Type B pancreatic cell (in vitro differentiated cells): ENCODE results near the gene TCEA2. TPM values are rescaled to one million over a fixed set of nuclear protein-coding genes. Genes with fewer than 3 reads are reported as not detected.

Experiments used
- DNase-seq: peaks from one replicate; pipeline ENCODE4 v3.0.0; 2021; ENCODE audit warnings: mixed read lengths; ENCODE audit not compliant: unreplicated experiment; ENCODE audit errors: extremely low spot score
- H3K27ac Mint-ChIP-seq: 2 replicates; pipeline ENCODE4 v1.8.0; 2021; ENCODE audit warnings: mild to moderate bottlenecking, mixed read lengths
- H3K27me3 Mint-ChIP-seq: 2 replicates; pipeline ENCODE4 v1.8.0; 2021; ENCODE audit warnings: mixed read lengths
- H3K36me3 Mint-ChIP-seq: 2 replicates; pipeline ENCODE4 v1.8.0; 2021; ENCODE audit warnings: mixed read lengths
- H3K4me1 Mint-ChIP-seq: one replicate; pipeline ENCODE4 v1.8.0; 2021; ENCODE audit warnings: mixed read lengths; ENCODE audit not compliant: unreplicated experiment
- H3K4me3 Mint-ChIP-seq: 2 replicates; pipeline ENCODE4 v1.8.0; 2021; ENCODE audit warnings: mild to moderate bottlenecking, mixed read lengths
- H3K9me3 Mint-ChIP-seq: 2 replicates; pipeline ENCODE4 v1.8.0; 2021; ENCODE audit warnings: mixed read lengths
- total RNA-seq: library from RNA; stranded (reverse); gene quantifications from 2 replicates; pipeline ENCODE4 v1.2.1, GENCODE V29; 2021; ENCODE audit warnings: low replicate concordance
- TF ChIP-seq, protein P1 (sequence below): fragments of 200-600 bp; sonication (generic); conservative IDR thresholded peaks from 2 replicates; pipeline ENCODE4 v1.5.0; 2021; ENCODE audit warnings: antibody characterized with exemption, mild to moderate bottlenecking

Gene TCEA2
- total RNA-seq, 1 donor from 2014 or later: 73.3 TPM

DNA sequence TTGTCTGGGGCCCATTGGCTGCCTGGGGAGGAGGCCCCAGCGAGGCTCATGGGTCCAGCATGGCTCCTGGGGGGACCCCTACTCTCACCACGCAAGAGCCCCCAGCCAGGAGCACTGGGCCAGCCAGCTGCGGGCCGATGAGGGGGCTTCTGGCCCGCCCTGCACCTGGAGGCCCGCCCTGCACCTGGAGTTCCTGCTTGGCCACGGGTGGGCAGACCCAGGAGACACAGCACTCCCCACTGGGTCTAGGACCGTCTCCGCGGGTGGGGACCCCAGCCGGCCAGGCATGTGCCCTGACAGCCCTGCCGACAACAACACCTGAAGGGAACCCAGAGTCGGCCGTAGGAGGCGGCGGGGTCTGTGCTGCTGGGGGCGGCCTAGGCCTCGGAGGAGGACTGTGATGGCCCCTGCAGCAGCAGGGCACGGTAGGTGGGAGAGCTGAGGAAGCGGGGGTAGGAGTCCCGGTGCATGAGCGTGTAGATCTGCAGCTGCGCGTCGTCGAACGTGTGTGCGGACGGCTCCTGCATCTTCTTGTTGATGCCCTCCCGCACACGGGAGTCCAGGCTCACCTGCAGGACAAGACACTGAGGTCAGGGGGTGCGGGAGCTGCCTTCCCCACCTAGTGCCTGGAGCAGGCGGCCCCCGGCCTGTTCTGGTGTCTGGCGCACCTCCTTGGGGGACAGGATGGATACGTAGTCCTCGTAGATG, 10.6 kb downstream of the TCEA2 start:
- Mint-ChIP-seq H3K4me3 (no peak overlapping the region), H3K27me3 (no peaks in the 10 kb centered on the region), H3K4me1 (no peaks in the 10 kb centered on the region), H3K36me3 (no peaks in the 10 kb centered on the region), H3K9me3 (no peaks in the 10 kb centered on the region), H3K27ac (no peak overlapping the region)
- no peak for DNase-seq
- TF ChIP-seq, protein P1, sequence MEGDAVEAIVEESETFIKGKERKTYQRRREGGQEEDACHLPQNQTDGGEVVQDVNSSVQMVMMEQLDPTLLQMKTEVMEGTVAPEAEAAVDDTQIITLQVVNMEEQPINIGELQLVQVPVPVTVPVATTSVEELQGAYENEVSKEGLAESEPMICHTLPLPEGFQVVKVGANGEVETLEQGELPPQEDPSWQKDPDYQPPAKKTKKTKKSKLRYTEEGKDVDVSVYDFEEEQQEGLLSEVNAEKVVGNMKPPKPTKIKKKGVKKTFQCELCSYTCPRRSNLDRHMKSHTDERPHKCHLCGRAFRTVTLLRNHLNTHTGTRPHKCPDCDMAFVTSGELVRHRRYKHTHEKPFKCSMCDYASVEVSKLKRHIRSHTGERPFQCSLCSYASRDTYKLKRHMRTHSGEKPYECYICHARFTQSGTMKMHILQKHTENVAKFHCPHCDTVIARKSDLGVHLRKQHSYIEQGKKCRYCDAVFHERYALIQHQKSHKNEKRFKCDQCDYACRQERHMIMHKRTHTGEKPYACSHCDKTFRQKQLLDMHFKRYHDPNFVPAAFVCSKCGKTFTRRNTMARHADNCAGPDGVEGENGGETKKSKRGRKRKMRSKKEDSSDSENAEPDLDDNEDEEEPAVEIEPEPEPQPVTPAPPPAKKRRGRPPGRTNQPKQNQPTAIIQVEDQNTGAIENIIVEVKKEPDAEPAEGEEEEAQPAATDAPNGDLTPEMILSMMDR: no peak

DNA sequence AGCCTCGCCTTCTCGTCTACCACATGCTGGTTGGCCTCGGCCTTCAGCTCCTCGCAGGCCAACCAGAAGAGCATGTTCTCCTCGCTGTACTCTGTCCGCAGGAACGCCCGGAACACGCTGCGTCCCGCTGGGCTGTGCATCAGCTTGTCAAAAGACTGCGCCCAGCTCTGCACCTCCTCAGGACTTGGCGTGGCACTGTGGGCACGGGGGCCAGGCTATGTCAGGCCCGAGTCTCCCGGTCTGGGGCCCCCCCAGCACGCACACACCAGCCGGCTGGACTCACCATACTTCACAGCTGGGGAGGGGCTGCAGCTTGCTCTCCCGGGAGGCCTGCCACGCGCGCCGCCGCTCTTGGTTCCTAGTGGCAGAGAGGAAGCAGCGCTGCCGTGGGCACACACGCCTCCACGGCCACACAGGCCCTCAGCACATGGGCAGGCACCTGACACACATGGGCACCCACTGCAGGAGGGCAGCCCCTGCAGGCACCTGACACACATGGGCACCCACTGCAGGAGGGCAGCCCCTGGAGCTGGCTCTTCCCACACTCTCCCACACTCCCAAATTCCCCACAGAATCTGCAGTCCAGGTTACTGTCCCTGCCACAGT, 11.3 kb downstream of the TCEA2 start:
- Mint-ChIP-seq H3K9me3 (no peaks in the 10 kb centered on the region), H3K27ac (no peak overlapping the region), H3K4me1 (peaks cover 4% of the 10 kb centered on the region), H3K36me3 (no peaks in the 10 kb centered on the region), H3K4me3 (no peak overlapping the region), H3K27me3 (no peaks in the 10 kb centered on the region)
- DNase-seq: no peak
- TF ChIP-seq, protein P1: no peak

DNA sequence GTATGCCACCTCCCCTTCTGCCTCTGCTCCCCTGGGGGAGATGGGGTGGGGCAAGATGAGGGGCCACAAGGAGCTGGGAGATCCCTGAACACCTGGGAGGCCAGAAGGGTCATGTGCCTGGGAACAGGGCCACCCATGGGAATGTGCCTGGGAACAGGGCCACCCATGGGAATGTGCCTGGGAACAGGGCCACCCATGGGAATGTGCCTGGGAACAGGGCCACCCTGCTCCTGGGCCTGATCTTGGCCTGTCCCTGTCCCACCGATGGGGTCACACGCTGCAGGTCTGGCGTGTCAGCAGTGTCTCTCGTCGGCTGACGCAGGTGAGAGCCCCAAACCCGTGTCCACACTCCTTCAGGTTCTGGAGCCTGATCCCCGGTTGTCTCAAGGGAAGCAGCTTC, 12.0 kb downstream of the TCEA2 start:
- H3K36me3 Mint-ChIP-seq: no peaks in the 10 kb centered on the region
- H3K4me1 Mint-ChIP-seq: peaks cover 4% of the 10 kb centered on the region
- TF ChIP-seq, protein P1: no peak
- H3K4me3 Mint-ChIP-seq: no peak overlapping the region
- H3K27ac Mint-ChIP-seq: no peak overlapping the region
- no peaks in the 10 kb centered on the region for H3K27me3 Mint-ChIP-seq
- no peaks in the 10 kb centered on the region for H3K9me3 Mint-ChIP-seq
- DNase-seq: no peak

DNA sequence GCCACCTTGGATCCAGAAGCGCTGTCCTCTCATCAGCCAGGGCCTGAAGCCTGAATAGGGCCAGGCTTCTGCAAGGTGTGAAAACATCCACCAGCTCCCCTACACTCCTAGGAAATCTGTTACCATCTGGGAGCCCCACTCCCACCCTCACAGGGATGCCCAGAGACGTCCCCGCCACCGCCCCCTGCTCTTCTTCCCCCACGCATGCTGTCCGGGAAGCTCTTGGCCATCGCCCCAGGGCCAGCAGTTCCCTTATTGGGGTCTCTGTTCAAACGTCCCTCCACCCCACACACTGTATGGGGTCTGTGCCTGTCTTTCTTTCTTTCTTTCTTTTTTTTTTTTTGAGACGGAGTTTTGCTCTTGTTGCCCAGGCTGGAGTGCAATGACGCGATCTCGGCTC, 12.6 kb downstream of the TCEA2 start:
- H3K27me3 Mint-ChIP-seq: no peaks in the 10 kb centered on the region

DNA sequence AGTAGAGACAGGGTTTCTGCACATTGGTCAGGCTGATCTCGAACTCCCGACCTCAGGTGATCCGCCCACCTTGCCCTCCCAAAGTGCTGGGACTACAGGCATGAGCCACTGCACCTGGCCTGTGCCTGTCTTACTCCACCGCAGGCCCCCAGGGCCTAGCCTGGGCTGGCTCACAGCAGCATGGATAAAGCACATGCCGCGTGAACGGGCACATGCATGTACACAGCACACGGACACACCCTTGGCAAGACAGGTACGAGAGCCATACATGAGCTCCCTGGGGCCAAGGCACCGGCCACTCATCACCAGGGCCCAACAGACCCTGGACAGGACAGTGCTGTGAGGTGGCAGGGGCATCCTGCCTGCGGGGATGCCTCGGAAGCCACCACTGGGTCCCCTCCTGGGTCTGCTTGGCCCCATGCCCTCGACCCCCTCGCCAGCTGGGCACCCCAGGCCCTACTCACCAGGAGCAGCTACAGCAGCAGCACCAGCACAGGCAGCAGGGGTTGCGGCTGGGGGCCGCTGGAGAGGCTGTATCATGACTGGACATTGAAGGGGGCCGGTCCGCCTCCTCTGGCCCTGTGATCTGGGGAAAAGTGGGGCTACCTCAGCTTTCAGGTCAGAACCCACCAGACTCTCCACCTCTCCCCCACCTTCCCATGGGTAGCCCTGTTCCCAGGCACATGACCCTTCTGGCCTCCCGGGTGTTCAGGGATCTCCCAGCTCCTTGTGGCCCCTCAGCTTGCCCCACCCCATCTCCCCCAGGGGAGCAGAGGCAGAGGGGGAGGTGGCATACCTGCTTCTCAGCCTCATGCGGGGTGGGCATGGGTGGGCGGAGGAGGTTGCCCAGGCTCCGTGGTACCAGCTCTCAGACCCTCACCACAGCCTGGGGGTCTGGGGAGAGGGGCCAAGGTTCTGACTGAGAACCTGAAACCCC, 13.3 kb downstream of the TCEA2 start:
- DNase-seq: no peak
- TF ChIP-seq, protein P1: no peak
- Mint-ChIP-seq H3K27me3 (peaks cover 3% of the 10 kb centered on the region), H3K9me3 (no peaks in the 10 kb centered on the region), H3K27ac (no peak overlapping the region), H3K4me1 (peaks cover 11% of the 10 kb centered on the region), H3K4me3 (no peak overlapping the region), H3K36me3 (no peaks in the 10 kb centered on the region)

More for the DNA sequence above, 12.6 kb downstream of the TCEA2 start:
- Mint-ChIP-seq H3K4me3 (no peak overlapping the region), H3K4me1 (peaks cover 8% of the 10 kb centered on the region), H3K36me3 (no peaks in the 10 kb centered on the region), H3K27ac (no peak overlapping the region), H3K9me3 (no peaks in the 10 kb centered on the region)
- TF ChIP-seq, protein P1: no peak
- DNase-seq: no peak
